Loucy (cell line): ENCODE results near the gene CHD9NB.

Source experiments
- EZH2phosphoT487 ChIP-seq: fragments of 200-600 bp; IDR thresholded peaks from 2 replicates; pipeline ENCODE4 v1.6.1; 2018; ENCODE audit warnings: antibody characterized with exemption, mild to moderate bottlenecking, moderate library complexity, borderline replicate concordance
- TF ChIP-seq, protein P1 (sequence below): fragments of 200-600 bp; sonication (generic); conservative IDR thresholded peaks from 2 replicates; pipeline ENCODE4 v1.5.1; 2014; ENCODE audit warnings: mild to moderate bottlenecking, antibody characterized with exemption, low read length

DNA sequence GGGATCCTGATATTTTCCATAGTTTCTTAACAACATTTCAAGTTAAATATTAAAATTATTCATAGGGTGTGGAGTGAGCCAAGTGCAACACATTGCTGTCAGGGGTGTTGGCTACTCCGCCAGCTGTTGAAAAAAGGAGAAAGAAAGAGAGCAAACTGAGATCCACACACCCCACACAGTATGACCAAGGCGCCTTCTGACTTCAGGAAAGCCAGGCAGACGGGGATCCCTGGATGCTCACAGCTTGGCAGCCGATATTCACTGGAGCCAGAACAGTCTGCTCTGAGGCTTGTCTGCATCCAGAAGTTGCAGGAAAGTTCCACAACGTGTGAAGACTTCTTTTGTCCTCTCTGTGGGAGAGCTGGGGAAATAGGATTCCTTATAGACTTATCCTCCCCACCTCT, 9.3 kb downstream of the CHD9NB start:
- TF ChIP-seq, protein P1, sequence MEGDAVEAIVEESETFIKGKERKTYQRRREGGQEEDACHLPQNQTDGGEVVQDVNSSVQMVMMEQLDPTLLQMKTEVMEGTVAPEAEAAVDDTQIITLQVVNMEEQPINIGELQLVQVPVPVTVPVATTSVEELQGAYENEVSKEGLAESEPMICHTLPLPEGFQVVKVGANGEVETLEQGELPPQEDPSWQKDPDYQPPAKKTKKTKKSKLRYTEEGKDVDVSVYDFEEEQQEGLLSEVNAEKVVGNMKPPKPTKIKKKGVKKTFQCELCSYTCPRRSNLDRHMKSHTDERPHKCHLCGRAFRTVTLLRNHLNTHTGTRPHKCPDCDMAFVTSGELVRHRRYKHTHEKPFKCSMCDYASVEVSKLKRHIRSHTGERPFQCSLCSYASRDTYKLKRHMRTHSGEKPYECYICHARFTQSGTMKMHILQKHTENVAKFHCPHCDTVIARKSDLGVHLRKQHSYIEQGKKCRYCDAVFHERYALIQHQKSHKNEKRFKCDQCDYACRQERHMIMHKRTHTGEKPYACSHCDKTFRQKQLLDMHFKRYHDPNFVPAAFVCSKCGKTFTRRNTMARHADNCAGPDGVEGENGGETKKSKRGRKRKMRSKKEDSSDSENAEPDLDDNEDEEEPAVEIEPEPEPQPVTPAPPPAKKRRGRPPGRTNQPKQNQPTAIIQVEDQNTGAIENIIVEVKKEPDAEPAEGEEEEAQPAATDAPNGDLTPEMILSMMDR = no peak
- no peak for TF ChIP-seq EZH2phosphoT487
